Measurements from ENCODE around the gene ARHGDIG.

The ARHGDIG gene

DNA sequence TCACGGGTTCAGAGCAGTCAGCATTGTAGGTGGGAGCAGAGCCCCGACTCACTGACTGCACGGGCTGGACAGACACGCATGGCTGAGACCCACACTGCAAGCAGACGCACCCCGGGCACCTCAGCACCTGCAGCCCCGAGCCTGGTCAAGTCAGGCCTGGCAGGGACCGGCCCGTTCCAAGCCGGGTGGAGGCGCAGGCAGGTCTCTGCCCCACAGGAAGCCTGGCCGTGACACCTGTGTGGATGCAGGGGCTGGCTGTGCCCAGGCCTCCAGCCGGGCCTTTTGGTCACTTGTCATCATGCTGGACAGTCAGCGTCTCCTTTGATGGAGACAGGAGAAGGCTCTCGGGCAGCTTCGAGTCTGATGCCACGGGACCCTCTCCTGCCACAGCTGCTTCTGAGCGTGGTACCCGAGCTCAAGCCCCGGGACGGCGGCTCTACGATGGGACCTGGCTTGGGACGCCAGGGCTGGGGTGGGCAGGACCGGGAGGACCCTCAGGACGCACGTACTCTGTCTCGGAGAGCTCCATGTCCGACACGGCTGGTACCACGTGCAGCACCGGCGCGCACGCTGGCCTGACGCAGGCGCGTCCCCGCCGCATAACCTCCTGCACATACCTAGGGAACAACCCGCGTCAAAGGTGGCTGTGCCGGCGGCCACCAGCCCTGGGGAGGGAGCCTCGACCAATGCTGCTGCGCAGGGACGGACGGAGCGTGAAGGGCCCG is 10.5 kb downstream of the ARHGDIG start:
- H3K27ac ChIP-seq (ENCODE audit: low read depth, low read length), result no peak overlapping the region
- H3K9me3 ChIP-seq (ENCODE audit: low read length), result no peaks in the 10 kb centered on the region
- peaks cover 23% of the 10 kb centered on the region for H3K36me3 ChIP-seq (ENCODE audit: insufficient read depth, low read length)
- H3K4me1 ChIP-seq (ENCODE audit: insufficient read depth, low read length), result no peaks in the 10 kb centered on the region
- H3K4me3 ChIP-seq (ENCODE audit: low read depth in 1 of 2, low read length in 2 of 2), result no peak overlapping the region
- no peak overlapping the region for H3K9ac ChIP-seq (ENCODE audit: low read length)
- H3K27me3 ChIP-seq (ENCODE audit: control insufficient read depth in 1 of 2, insufficient read depth in 2 of 2, low read length in 2 of 2), result no peaks in the 10 kb centered on the region

DNA sequence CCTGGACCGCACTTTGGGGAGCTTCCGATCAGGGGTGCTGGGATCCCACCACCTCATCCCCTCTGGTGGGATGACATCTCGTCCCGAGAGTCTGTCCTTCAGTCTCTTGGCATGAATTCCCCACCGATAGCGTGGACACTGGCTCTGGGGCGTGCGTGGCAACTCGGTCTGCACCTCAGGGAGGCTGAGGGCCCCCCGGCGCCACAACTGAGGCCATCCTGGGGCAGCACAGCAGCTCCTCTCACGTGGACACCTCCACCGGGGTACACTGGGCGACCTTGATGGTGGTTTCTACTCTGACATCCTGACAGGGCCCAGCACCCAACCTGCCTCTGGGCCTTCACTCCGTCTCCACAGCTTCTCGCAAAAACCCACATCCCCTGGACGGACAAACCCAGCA is 11.1 kb downstream of the ARHGDIG start:
- no peak overlapping the region for H3K4me3 ChIP-seq (ENCODE audit: low read depth in 1 of 2, low read length in 2 of 2)
- no peak overlapping the region for H3K27ac ChIP-seq (ENCODE audit: low read depth, low read length)
- no peak overlapping the region for H3K9ac ChIP-seq (ENCODE audit: low read length)
- H3K9me3 ChIP-seq (ENCODE audit: low read length), result no peaks in the 10 kb centered on the region
- no peaks in the 10 kb centered on the region for H3K4me1 ChIP-seq (ENCODE audit: insufficient read depth, low read length)
- H3K27me3 ChIP-seq (ENCODE audit: control insufficient read depth in 1 of 2, insufficient read depth in 2 of 2, low read length in 2 of 2), result no peaks in the 10 kb centered on the region
- H3K36me3 ChIP-seq (ENCODE audit: insufficient read depth, low read length), result peaks cover 26% of the 10 kb centered on the region

DNA sequence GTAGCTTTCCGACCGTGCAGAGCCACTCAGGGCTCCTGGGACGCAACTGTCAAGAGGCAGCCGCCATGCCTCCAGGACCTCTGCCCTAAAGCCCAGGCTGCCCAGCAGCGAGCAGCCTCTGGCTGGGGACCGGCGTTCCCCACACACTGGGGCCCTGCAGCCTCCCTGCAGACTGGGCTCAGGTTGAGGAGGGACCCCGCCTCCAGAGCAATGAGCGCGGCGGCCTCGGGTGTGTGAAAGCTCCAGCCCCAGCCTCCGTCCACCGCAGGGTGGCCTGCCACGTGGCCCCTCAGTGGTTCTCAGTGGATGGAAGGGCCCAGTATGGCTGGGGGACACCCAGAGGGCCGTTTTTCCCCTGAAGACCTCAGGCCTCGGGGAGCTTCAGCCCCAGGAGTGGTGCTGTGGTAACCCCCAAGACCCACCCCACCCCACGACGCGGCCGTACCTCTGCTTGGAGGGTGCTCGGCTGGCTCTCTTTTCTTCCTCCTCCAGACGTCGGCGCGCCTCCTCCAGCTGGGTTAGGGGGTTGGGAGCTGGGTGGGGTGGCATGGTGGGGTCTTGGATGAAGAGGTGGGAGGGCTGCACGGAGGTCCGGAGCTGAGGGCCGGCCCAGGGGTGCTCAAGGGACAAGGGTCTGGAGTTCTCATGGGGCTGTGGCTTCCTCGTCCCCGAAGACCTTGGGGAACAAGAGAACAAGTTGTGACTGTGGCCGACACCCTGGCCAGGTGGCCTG is 12.8 kb downstream of the ARHGDIG start:
- Histone ChIP-seq H3K27ac (ENCODE audit: low read depth, low read length) (no peak overlapping the region), H3K9ac (ENCODE audit: low read length) (no peak overlapping the region), H3K9me3 (ENCODE audit: low read length) (no peaks in the 10 kb centered on the region), H3K4me3 (ENCODE audit: low read depth in 1 of 2, low read length in 2 of 2) (no peak overlapping the region), H3K4me1 (ENCODE audit: insufficient read depth, low read length) (no peaks in the 10 kb centered on the region), H3K27me3 (ENCODE audit: control insufficient read depth in 1 of 2, insufficient read depth in 2 of 2, low read length in 2 of 2) (no peaks in the 10 kb centered on the region), H3K36me3 (ENCODE audit: insufficient read depth, low read length) (peaks cover 26% of the 10 kb centered on the region)

DNA sequence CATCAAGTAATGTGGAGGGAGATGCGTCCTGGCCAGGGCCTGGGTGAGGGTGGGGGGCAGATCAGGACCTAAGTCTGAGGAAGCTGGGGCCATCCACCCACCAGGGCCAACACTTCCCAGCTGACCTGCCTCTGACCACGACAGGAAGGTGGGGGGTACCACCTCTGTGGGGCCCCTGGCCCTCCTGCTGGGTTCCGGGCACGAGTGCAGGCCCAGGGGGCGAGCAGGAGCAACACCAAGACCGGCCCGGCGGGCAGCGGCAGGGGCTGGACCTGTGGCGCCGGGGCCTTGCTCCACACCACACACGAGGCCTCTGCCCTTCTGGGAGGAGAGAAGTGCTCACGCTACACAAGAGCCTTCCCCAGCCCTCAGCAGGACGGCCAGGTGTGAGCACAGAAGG is 15.9 kb downstream of the ARHGDIG start:
- Histone ChIP-seq H3K9me3 (ENCODE audit: low read length) (no peaks in the 10 kb centered on the region), H3K27me3 (ENCODE audit: control insufficient read depth in 1 of 2, insufficient read depth in 2 of 2, low read length in 2 of 2) (no peaks in the 10 kb centered on the region), H3K36me3 (ENCODE audit: insufficient read depth, low read length) (peaks cover 17% of the 10 kb centered on the region), H3K27ac (ENCODE audit: low read depth, low read length) (no peak overlapping the region), H3K4me3 (ENCODE audit: low read depth in 1 of 2, low read length in 2 of 2) (no peak overlapping the region), H3K9ac (ENCODE audit: low read length) (no peak overlapping the region), H3K4me1 (ENCODE audit: insufficient read depth, low read length) (no peaks in the 10 kb centered on the region)

DNA sequence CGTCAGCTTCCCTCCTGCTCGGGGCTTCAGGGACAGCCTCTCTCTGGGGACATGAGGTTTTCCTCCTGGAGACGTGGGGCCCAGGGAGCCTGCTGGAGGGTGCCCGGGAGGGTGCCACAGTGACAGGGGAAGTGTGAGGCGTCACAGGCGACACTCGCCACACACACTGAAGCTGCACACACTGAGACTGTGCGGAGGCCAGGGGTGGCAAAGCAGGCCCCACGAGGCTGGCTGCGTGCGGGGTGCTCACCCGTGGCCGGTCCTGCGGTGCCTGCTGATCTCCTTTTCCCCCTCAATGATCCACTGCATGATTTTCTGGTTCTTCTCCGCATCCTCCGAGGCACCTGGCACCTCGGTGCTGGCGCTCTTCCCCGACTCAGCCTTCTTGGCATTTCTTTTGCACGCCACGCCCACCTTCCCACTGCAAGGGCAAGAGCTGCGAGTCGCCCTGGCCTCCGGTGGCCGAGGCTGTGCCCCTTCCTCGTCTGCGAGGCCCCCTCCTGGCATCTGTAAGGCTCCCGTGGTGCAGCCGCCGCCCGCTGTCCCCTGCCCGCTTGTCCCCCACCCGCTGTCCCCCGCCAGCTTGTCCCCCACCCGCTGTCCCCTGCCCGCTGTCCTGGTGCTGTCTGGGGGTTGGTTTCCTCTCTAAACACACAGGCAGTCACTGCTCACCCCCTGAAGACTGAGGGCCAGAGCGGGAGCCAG is 16.6 kb downstream of the ARHGDIG start:
- no peaks in the 10 kb centered on the region for H3K9me3 ChIP-seq (ENCODE audit: low read length)
- no peak overlapping the region for H3K9ac ChIP-seq (ENCODE audit: low read length)
- no peaks in the 10 kb centered on the region for H3K27me3 ChIP-seq (ENCODE audit: control insufficient read depth in 1 of 2, insufficient read depth in 2 of 2, low read length in 2 of 2)
- no peak overlapping the region for H3K4me3 ChIP-seq (ENCODE audit: low read depth in 1 of 2, low read length in 2 of 2)
- H3K27ac ChIP-seq (ENCODE audit: low read depth, low read length), result no peak overlapping the region
- no peaks in the 10 kb centered on the region for H3K4me1 ChIP-seq (ENCODE audit: insufficient read depth, low read length)
- H3K36me3 ChIP-seq (ENCODE audit: insufficient read depth, low read length), result peaks cover 10% of the 10 kb centered on the region

DNA sequence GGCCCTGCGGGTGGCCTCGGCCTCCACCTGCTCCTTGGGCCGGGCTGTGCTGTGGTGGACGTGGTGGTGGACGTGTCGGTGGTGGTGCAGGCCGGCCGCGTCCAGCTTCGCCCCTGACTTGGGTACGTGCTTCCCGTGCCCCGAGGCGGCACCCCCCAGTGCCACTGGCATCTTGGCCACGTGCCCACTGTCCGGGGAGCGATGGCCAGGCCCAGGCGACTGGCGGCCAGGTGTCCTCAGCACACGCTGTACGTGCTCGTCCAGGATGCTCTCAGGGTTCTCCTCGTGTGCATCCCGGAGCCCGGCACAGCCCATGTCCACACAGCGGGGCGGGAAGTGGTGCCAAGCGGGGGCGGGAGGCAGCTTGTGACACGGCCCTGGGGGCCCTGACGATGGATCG is 17.4 kb downstream of the ARHGDIG start:
- H3K27ac ChIP-seq (ENCODE audit: low read depth, low read length), result no peak overlapping the region
- peaks cover 7% of the 10 kb centered on the region for H3K36me3 ChIP-seq (ENCODE audit: insufficient read depth, low read length)
- H3K4me3 ChIP-seq (ENCODE audit: low read depth in 1 of 2, low read length in 2 of 2), result no peak overlapping the region
- no peaks in the 10 kb centered on the region for H3K4me1 ChIP-seq (ENCODE audit: insufficient read depth, low read length)
- H3K9ac ChIP-seq (ENCODE audit: low read length), result no peak overlapping the region
- no peaks in the 10 kb centered on the region for H3K27me3 ChIP-seq (ENCODE audit: control insufficient read depth in 1 of 2, insufficient read depth in 2 of 2, low read length in 2 of 2)
- H3K9me3 ChIP-seq (ENCODE audit: low read length), result no peaks in the 10 kb centered on the region

DNA sequence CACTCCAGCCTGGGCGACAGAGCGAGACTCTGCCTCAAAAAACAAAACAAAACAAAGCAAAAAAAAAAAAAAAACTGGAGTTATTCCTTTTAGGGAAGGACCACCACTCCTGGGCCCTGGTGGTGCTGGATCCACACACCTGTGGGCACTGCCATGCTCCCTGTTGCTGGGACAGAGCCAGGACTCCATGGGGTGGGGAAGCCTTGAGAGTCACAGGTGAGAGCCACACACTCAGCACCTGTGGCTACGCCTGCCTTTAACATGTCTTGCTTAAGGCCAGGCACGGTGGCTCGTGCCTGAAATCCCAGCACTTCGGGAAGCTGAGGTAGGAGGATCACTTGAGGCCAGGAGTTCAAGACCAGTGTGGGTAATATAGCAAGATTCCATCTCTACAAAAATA is 20.8 kb downstream of the ARHGDIG start:
- Histone ChIP-seq H3K4me1 (ENCODE audit: insufficient read depth, low read length) (no peaks in the 10 kb centered on the region), H3K36me3 (ENCODE audit: insufficient read depth, low read length) (peaks cover 7% of the 10 kb centered on the region), H3K9ac (ENCODE audit: low read length) (no peak overlapping the region), H3K27me3 (ENCODE audit: control insufficient read depth in 1 of 2, insufficient read depth in 2 of 2, low read length in 2 of 2) (no peaks in the 10 kb centered on the region), H3K27ac (ENCODE audit: low read depth, low read length) (no peak overlapping the region), H3K4me3 (ENCODE audit: low read depth in 1 of 2, low read length in 2 of 2) (no peak overlapping the region), H3K9me3 (ENCODE audit: low read length) (no peaks in the 10 kb centered on the region)

DNA sequence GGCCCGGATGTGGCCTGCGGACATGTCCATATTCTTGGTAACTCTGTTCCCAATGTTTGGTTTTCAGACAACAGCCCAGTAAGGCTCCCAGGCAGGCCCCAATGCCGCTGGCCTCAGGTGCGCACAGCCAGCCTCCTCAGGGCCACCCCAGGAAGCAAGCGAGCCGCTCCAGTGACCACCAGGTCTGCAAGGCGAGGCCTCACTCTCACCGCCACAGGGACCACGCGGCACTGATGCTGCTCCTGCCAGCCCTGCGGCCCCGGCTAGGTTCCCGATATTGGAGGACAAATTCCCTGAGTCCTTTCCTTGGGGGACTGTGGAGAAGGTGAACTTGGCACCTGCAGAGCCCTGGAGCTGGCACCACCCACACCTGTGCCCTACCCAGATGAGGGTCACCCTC is 21.6 kb downstream of the ARHGDIG start:
- H3K4me3 ChIP-seq (ENCODE audit: low read depth in 1 of 2, low read length in 2 of 2), result no peak overlapping the region
- H3K36me3 ChIP-seq (ENCODE audit: insufficient read depth, low read length), result peaks cover 3% of the 10 kb centered on the region
- H3K9me3 ChIP-seq (ENCODE audit: low read length), result no peaks in the 10 kb centered on the region
- no peaks in the 10 kb centered on the region for H3K4me1 ChIP-seq (ENCODE audit: insufficient read depth, low read length)
- no peaks in the 10 kb centered on the region for H3K27me3 ChIP-seq (ENCODE audit: control insufficient read depth in 1 of 2, insufficient read depth in 2 of 2, low read length in 2 of 2)
- H3K27ac ChIP-seq (ENCODE audit: low read depth, low read length), result no peak overlapping the region
- H3K9ac ChIP-seq (ENCODE audit: low read length), result no peak overlapping the region

DNA sequence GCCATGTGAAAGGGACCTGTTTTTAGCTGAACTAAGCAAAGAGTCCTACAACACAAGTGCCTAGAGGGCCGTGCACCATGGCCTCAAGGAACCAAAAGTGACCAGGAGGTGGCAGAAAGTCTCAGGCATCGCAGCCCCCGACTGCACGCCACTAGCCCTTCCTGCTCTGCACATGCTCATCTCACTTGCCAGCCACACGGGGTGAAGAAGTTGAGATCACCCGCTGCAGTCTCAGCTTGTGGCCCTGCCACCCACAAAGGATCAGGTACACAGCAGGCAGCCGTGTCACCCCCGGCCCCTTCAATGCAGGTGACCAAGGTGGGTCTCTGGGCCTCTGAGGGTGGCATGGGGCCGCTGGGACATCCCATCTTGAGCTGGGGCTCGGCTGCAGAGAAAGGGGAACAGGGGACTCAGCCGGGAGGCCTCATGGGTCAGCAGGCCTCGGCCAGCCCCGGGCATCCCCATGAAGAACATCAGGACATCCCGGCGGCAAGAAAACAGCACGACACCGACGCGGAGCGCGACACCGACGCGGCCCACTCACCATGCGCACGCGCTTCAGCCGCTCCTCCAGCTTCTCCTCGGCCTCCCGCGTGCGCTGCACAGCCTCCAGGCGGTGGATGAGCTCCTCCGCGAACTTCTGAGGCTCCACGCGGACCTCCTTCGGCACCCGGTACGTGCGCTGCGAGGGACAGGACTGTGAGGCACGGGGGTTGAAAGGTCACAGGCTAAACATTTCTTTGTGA is 23.5 kb downstream of the ARHGDIG start:
- H3K36me3 ChIP-seq (ENCODE audit: insufficient read depth, low read length), result peaks cover 8% of the 10 kb centered on the region
- H3K27ac ChIP-seq (ENCODE audit: low read depth, low read length), result no peak overlapping the region
- H3K27me3 ChIP-seq (ENCODE audit: control insufficient read depth in 1 of 2, insufficient read depth in 2 of 2, low read length in 2 of 2), result no peaks in the 10 kb centered on the region
- no peaks in the 10 kb centered on the region for H3K4me1 ChIP-seq (ENCODE audit: insufficient read depth, low read length)
- no peaks in the 10 kb centered on the region for H3K9me3 ChIP-seq (ENCODE audit: low read length)
- no peak overlapping the region for H3K4me3 ChIP-seq (ENCODE audit: low read depth in 1 of 2, low read length in 2 of 2)
- H3K9ac ChIP-seq (ENCODE audit: low read length), result no peak overlapping the region

DNA sequence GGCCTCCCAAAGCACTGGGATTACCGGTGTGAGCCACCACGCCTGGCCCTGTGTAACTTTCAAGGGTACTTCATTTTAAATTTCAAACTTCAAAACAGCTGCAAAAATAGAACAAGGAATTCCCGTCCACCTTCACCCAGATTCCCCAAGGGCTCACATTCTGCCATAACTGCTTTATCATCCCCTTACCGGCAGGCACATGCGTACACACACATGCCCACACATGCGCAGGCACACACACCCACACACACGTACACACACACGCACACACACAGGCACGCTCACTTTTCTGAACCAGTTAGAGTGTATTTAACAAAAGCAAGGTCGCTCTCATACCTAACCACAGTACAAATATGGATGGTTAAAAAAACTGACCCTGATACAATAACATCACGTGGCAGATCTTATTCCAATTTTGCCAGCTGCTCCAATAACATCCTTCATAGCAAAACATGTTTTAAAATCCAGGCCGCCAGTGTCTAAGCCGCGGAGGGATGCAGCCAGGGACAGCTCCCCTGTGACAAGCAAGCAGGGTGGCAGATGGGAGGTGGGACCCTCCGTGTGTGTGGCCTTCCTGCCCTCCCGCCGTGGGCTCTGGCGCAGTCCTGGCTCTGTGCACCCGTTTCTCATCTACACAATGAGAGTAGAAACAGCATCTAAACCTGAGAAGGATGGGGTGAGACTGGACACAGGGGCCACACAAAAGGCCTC is 25.7 kb downstream of the ARHGDIG start:
- Histone ChIP-seq H3K4me1 (ENCODE audit: insufficient read depth, low read length) (no peaks in the 10 kb centered on the region), H3K27me3 (ENCODE audit: control insufficient read depth in 1 of 2, insufficient read depth in 2 of 2, low read length in 2 of 2) (no peaks in the 10 kb centered on the region), H3K4me3 (ENCODE audit: low read depth in 1 of 2, low read length in 2 of 2) (no peak overlapping the region), H3K27ac (ENCODE audit: low read depth, low read length) (no peak overlapping the region), H3K9me3 (ENCODE audit: low read length) (no peaks in the 10 kb centered on the region), H3K9ac (ENCODE audit: low read length) (no peak overlapping the region), H3K36me3 (ENCODE audit: insufficient read depth, low read length) (peaks cover 16% of the 10 kb centered on the region)

Data from muscle layer of colon (tissue), 2 donors.